GM18526 (cell line): ENCODE data around the gene IGFBP7.

ENCODE experiments used
- POLR2A ChIP-seq: IDR thresholded peaks from 3 replicates; pipeline ENCODE4 v1.6.1; 2011; ENCODE audit not compliant: insufficient read length; ENCODE audit errors: extremely low read depth

Gene IGFBP7

GRCh38 chr4:57146444-57146843 is 36.3 kb upstream of the IGFBP7 start:
- no peak for TF ChIP-seq POLR2A

- TF ChIP-seq POLR2A, result no peak
Observed at GRCh38 chr4:57144466-57144865, 34.3 kb upstream of the IGFBP7 start.

DNA sequence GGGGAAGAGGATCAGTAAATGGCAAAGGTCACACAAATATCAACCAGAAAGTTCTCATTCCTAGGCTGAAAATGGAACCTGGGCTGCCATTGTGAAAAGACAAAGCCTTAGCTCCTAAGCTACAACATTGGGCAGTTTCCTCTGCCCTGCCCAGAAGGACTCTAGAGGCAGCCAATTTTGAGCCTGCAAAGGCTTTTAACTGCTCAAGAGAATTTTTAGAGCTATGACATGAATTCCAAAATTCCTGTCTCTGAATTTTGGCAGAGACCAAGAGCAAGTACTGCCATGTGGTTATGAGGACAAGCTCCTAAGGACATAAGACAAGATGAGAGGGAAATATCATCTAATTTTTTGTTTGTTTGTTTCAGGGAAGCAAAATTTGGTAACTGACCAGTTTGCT is 29.6 kb upstream of the IGFBP7 start:
- TF ChIP-seq POLR2A, result no peak

GRCh38 chr4:57137261-57137660 is 27.1 kb upstream of the IGFBP7 start:
- no peak for TF ChIP-seq POLR2A

DNA sequence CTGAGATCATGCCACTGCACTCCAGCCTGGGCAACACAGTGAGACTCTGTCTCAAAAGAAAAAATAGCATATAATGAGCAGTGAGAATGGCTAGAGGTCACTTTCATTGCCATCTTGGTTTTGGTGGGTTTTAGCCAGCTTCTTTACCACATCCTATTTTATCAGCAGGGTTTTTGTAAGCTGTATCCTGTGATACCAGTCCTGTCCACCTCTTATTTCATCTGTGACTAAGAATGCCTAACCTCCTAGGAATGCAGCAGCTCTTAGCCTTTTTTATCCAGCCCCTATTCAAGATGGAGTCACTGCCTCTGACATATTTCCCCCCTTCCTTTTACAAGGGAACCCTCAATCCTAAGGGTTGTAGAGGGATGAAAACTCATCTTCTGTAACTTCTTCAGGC is 26.1 kb upstream of the IGFBP7 start:
- TF ChIP-seq POLR2A, result no peak

DNA sequence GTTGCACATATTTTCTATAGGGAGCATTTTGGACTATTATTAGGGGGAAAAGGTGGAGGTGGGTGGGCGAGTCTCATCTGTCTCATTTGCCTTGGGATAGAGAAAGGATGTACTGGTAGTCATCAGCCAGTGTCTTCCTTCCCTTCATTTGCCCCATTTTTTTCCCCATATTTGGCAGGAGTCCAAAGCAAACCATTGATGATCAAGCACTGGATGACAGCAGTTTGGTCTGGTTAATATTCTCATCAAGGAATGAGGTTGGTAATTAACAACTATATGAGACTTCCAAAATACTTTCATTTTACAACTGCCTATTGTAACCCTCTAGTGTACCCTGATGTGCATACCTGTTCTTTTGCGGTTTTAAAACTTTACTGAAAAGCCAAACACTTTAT is 22.6 kb upstream of the IGFBP7 start:
- TF ChIP-seq POLR2A, result no peak

DNA sequence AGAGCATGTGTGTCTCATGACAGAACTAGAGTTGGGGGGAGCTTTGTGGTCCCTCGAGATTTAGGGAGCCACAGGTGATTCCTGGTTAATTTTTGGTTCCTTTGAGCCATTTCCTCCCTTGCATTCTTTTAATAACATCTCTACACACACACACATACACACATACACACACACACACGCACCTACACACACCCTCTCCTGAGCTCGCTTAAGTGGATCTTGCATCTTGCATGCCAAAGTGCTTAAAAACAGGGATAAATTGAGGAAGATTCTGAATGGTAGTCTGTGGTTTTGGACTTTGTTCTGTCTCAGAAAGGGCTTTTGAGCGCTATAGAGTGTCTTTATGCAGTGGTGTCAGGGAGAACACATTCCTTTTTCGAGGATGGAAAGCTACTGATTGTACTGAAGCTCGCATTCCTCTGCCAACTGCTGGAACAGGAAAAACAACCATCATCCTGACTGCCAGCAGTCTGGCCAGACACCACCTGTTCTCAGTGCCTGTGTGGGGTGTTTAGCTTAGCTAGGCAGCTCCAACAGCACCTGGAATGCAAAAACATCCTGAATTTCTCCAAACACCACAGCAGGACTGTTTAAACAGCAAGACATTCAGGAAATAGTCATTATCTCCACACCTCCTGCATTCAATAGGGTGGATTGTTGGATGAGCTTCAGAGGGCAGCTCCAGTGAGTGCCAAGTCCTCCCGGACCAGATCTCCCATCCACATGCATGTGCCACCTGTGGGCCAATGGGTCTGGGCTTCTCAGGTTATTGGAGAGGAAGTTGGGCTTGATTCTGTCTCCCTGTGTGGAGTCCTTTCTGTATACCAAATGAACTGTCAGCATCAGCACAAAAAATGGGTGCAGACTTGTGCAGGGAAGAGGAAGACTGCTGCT is 21.9 kb upstream of the IGFBP7 start:
- TF ChIP-seq POLR2A, result no peak

DNA sequence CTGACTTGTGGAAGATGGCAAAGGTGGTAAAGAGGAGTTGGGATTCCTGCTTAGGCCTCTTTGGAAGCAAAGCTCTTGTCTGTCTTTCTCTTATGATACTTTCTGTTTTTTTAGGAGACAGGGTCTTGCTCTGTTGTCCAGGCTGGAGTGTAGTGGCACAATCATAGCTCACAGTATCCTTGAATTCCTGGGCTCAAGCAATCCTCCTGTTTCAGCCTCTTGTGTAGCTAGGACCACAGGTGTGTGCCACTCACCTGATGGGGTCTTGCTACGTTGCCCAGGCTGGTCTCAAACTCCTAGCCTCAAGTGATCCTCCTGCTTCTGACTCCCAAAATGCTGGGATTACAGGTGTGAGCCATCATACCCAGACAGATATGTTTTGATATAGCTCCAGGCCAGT is 19.3 kb upstream of the IGFBP7 start:
- TF ChIP-seq POLR2A, result no peak

- TF ChIP-seq POLR2A, result no peak
Observed at GRCh38 chr4:57127361-57127760, 17.2 kb upstream of the IGFBP7 start.

DNA sequence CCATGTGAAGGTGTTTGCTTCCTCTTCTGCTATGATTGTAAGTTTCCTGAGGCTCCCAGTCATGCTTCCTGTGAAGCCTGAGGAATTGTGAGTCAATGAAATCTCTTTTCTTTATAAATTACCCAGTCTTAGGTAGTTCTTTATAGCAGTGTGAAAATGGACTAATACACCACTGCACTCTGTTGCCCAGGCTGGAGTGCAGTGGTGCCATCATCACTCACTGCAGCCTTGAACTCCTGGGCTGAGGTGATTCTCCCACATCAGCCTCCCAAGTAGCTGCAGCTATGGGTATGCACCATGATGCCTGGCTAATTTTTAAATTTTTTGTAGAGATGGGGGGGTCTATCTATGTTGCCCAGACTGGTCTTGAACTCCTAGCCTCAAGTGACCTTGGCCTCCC is 15.8 kb upstream of the IGFBP7 start:
- no peak for TF ChIP-seq POLR2A

GRCh38 chr4:57124145-57124544 is 14.0 kb upstream of the IGFBP7 start:
- no peak for TF ChIP-seq POLR2A

DNA sequence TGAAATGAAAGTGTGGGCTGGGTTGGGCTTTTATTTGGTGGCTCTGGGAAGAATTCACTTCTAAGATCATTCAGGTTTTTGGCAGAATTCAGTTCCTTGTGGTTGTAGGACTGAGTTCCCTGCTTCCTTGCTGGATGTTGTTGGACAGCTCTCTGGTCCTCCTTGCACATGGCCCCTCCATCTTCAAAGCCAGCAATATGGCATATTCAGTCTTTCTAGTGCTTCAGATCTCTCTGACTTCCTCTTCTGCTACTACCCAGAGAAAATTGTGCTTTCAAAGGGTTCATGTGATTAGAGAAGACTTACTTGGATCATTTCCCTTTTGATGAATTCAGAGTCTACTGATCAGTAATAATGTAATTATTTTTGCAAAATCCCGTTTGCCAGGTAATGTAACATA is 12.8 kb upstream of the IGFBP7 start:
- TF ChIP-seq POLR2A, result no peak

GRCh38 chr4:57119054-57119651 is 9.0 kb upstream of the IGFBP7 start:
- TF ChIP-seq POLR2A, result no peak

- no peak for TF ChIP-seq POLR2A
Observed at GRCh38 chr4:57117491-57117890, 7.3 kb upstream of the IGFBP7 start.

- TF ChIP-seq POLR2A, result no peak
Observed at GRCh38 chr4:57116245-57116644, 6.1 kb upstream of the IGFBP7 start.

- TF ChIP-seq POLR2A, result no peak
Observed at GRCh38 chr4:57114973-57115372, 4.8 kb upstream of the IGFBP7 start.

GRCh38 chr4:57113870-57114269 is 3.7 kb upstream of the IGFBP7 start:
- TF ChIP-seq POLR2A, result no peak
